EL (cell line): ENCODE data around the gene MAN1C1.
"Not testable (repeated sequence)": the region's sequence is repeated elsewhere in the genome, so short reads cannot be mapped to it uniquely, and the experiment has no call there.

ENCODE experiments used
- DNase-seq: peaks from one replicate; pipeline ENCODE4 v3.0.0-alpha.2; 2016

The MAN1C1 gene

GRCh38 chr1:25583519-25584370, 32.8 kb upstream of the MAN1C1 start:
- DNase-seq, result no peak

DNA sequence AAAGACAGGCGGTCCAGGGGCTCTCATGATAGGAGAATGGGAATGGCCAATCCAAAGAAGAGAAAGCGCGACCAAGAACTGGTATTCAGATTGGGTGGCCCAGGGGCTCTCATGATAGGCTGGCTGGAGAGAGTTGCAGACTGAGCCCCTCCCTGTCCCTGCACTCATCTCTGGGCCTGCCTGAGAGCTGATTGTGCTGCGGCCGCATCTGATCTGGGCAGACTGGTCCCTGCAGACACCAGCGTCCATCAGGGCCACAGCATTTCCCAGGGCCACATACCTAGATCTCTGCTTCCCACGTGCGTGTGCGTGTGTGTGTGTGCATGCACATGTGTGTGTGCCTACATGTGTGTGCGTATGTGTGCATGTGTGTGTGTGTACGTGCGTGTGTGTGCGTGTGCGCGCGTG, 30.4 kb upstream of the MAN1C1 start:
- DNase-seq, result no peak

GRCh38 chr1:25587290-25587689, 29.3 kb upstream of the MAN1C1 start:
- DNase-seq, result no peak

DNA sequence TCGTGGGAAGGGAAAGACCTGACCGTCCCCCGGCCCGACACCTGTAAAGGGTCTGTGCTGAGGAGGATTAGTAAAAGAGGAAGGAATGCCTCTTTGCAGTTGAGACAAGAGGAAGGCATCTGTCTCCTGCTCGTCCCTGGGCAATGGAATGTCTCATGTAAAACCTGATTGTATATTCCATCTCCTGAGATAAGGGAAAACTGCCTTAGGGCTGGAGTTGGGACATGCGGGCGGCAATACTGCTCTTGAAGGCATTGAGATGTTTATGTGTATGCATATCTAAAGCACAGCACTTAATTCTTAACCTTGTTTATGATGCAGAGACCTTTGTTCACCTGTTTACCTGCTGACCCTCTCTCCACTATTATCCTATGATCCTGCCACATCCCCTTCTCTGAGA, 28.4 kb upstream of the MAN1C1 start:
- DNase-seq, result not testable (repeated sequence)

DNA sequence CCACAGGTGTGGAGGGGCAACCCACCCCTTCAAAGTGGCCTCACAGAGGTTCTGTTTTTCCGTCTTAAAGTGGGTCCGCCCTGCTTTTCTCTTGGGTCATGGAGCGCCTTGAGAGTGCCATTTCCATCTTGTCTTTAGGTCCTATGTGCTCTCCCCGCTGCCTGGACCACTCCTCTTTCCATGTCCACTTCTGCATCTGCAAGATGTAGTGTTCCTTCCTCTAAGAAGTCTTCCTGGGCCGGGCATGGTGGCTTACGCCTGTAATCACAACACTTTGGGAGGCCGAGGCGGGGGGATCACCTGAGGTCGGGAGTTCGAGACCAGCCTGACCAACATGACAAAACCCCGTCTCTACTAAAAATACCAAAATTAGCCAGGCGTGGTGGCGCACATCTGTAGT, 27.8 kb upstream of the MAN1C1 start:
- not testable (repeated sequence) for DNase-seq

GRCh38 chr1:25590096-25590824, 26.3 kb upstream of the MAN1C1 start:
- DNase-seq, result no peak

DNA sequence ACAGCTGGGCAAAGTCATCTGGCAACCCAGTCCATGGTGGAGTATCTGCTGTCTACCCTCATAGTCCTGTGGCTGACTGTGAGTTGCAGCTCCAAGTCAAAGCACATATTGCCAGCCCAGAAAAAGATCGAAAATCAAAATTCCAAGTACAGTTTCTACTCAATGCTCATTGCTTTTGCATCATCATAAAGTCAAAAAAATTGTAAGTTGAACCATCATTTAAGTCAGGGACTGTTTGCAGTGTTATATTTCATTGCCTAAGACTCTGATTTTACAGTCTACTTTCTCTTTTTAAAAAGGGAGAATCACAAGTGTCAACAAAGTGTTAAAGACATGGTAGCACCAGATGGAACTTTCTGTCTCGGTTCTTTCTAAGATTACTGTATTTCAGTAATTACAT, 22.7 kb upstream of the MAN1C1 start:
- no peak for DNase-seq

DNA sequence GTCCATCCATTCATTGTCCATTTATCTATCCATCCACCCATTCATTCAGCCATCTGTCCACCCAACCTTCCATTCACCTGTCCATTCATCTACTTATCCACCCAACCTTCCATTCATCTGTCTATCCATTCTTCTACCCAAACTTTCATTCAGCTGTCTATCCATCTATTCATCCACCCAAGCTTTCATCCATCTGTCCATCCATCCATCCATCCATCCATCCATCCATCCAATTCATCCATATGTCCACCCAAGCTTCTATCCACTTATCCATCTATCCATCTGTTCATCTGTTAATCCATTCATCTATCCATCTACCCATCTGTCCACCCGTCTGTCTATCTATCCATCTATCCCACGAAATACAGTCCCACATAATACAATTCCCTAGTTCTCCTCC, 21.6 kb upstream of the MAN1C1 start:
- DNase-seq, result no peak

DNA sequence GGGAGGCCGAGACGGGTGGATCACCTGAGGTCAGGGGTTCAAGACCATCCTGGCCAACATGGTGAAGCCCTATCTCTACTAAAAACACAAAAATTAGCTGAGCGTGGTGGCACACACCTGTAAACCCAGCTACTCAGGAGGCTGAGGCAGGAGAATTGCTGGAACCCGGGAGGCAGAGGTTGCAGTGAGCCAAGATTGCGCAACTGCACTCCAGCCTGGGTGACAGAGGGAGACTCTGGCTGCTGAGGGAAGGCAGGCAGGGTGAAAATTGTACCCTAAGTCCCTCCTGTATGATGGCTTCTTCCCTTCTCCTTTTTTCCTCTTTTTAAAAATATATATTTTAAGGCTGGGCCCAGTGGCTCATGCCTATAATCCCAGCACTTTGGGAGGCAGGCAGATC, 19.9 kb upstream of the MAN1C1 start:
- not testable (repeated sequence) for DNase-seq

DNA sequence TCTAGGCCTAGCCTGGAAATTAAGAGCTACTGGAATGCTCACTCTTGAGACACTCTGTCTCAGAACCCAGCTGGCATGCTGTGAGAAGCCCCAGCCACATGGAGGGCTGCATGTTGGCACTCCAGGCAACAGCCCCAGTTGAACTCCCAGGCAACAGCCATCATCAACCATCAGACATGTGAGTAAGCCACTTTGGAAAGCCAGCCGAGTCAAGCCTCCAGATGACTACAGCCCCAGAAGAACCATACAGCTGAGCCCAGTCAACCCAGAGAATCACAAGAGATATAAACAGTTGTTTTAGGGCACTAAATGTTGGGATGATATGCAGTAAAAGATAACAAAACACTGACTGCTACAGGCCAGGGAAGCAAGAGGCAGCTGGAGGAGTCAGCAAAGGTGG, 17.7 kb upstream of the MAN1C1 start:
- no peak for DNase-seq

DNA sequence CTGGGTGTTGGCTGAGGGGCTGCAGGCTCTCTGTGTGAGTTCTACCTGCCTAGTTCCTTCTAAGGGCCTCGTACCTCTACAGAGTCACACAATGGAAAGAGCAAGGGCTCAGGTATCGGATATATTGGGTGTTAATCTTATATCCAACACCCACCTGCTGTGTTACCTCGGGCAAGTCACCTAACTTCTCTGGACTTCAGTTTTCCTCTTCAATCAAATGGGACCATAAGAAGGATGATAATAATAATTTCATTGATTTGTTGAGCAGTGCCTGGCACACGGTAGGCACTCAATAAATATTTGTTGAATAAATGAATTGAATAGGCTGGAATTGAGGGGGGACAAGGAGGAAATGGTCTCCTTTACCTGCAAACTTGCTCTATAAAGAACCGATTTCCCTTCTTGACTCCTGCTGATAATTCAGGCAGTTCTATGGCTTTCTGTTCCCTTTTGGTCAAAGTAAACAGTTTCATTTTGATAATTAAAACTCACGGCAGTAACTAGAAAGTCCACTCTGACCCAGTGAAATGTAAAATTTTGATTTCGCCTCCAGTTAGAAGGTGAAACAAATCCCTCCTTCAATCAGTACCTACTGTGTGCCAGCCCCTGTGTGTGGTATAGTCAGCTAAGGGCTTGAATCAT, 16.5 kb upstream of the MAN1C1 start:
- no peak for DNase-seq

GRCh38 chr1:25600971-25601699, 15.5 kb upstream of the MAN1C1 start:
- DNase-seq, result not testable (repeated sequence)

DNA sequence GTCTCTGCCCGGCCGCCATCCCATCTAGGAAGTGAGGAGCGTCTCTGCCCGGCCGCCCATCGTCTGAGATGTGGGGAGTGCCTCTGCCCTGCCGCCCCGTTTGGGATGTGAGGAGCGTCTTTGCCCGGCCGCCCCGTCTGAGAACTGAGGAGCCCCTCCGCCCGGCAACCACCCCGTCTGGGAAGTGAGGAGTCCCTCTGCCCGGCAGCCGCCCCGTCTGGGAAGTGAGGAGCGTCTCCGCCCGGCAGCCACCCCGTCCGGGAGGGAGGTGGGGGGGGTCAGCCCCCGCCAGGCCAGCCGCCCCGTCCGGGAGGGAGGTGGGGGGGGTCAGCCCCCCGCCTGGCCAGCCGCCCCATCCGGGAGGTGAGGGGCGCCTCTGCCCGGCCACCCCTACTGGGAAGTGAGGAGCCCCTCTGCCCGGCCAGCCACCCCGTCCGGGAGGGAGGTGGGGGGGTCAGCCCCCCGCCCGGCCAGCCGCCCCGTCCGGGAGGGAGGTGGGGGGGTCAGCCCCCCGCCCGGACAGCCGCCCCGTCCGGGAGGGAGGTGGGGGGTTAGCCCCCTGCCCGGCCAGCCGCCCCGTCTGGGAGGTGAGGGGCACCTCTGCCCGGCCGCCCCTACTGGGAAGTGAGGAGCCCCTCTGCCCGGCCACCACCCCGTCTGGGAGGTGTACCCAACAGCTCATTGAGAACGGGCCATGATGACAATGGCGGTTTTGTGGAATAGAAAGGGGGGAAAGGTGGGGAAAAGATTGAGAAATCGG, 12.6 kb upstream of the MAN1C1 start:
- DNase-seq, result not testable (repeated sequence)

GRCh38 chr1:25607123-25607522, 9.5 kb upstream of the MAN1C1 start:
- no peak for DNase-seq

DNA sequence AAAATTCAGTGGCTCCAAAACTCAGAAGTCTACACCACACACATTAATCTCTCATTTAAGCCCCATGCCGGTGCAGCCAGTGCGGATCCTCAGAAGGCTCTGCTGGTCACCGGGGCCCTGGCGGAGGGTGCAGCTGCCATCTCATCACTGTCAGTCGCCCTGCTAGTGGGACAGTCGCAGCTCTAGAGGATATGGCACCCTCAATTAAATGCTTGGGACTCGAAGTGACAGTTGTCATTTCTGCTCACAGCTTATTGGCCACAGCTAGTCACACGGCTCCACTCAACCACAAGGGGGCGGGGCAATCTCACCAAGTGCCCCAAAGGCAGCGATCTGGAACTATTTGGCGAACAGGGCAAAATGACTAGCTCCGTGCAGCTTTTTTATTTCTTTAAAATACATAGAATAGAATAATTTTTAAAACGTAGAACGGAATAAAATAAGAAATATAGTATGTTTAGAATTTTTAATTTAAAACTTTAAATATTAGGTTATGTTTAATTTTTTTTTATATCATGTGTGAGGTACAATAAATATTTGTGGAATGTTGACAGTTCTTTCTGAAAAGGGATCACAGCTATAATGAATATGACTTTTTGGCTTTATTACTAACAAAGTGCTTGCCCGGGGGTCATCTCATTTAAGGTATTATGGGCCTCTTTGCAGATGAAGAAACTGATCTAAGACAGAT, 8.0 kb upstream of the MAN1C1 start:
- DNase-seq, result peak; percentile 71

DNA sequence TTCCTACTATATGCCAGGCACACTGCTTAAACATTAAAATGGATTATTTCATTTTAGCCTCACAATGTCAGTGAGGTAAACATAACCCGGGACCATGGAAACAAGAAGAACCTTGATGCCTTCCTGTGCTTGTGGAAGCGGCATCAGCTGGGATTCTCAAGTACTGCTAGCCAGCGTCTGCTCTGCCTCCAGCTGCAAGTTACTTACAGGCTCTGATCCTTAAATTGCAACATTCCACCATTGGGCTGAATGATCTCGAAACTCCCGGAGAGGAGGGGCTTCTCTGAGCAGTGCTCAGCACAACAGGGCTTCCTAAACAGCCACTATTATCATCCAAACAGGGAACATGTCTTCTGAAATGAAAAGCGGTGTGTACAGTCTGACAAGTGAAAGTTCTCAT, 6.7 kb upstream of the MAN1C1 start:
- no peak for DNase-seq

DNA sequence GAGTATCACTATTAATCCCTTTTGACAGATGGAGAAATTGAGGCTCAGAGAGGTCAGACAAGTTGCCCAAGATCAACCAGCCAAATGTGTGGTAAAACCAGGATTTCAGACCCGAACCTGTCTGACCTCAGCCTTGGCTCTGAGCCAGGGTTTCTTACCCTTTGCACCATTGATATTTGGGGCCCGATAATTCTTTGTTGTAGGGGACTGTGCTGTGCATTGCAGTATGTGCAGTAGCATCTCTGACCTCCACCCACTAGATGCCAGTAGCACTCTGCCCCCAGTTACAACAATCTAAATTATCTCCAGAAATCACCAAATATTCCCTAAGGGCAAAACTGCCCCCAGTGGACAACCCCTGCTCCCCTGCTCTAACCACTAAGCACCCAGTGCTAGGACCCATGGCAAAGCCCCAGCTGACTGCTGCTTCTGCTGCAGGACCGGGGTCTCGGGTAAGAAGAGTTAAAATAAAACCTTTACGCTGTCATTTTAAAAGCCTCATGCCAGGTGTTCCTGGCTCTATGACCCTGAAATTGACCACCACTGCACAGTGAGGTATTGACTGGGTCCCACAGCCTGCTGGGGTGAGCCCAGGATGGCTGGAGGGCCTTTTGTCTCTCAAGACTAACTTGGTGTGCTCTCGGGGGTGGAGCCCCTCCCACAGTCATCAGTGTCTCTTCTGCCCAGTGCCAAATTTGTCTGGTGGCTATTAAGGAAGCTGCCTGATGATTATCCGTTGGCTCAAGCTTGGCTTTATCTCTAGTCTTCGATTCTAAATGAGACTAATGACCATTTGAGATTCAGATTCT, 5.6 kb upstream of the MAN1C1 start:
- peak; percentile 18 for DNase-seq

DNA sequence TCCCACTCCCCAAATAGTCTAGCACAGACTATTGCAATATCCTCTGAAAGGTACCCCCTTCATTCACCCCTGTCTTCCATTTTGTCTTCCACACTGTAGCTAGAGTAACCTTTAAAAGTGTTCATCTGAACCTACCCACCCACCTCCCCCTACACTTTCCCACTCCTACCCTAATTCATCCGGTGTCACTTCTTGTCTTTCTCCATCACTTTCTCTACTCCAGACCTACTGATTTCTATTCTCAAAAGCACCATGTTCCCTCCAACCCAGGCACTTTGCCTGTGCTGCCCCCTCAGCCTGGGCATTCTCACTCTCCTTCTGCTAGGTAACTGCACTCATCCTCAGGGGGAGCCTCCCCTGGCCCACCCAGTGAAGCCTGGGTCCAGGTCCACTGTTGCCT, 4.7 kb upstream of the MAN1C1 start:
- no peak for DNase-seq

DNA sequence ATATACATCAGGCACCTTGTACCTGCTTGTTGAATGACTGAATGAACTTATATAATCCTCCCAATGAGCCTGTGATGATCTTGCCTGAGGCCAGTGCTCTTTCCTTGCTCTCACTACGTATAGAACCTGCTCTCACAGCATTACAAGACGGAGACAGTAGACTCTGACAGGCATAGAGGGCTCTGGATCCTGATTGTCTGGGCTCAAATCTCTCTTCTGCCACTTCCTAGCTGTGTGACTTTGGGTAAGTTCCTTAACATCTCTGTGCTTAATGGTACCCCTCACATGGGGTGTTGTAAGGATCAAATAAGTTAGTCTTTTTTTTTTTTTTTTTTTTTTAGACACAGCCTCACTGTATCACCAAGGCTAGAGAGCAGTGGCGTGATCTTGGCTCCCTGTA, 4.2 kb upstream of the MAN1C1 start:
- DNase-seq, result no peak

- no peak for DNase-seq
Measured at GRCh38 chr1:25613091-25613490, 3.5 kb upstream of the MAN1C1 start.
